Activated T-cell treated with anti-CD3 and anti-CD28 coated beads for 24 hours (primary cell): ENCODE measurements around the gene OR52R1.
"Not testable (repeated sequence)": the region's sequence is repeated elsewhere in the genome, so short reads cannot be mapped to it uniquely, and the experiment has no call there.

Experiments used
- DNase-seq: peaks from one replicate; pipeline ENCODE4 v3.0.0-alpha.2; 2020; ENCODE audit warnings: low read depth

Gene OR52R1

GRCh38 chr11:4804280-4804679, at the start of gene OR52R1:
TSS of gene OR52R1 (minus strand) at chr11:4804380. CDS start at chr11:4804380, 0 bp downstream.
- no peak for DNase-seq

DNA sequence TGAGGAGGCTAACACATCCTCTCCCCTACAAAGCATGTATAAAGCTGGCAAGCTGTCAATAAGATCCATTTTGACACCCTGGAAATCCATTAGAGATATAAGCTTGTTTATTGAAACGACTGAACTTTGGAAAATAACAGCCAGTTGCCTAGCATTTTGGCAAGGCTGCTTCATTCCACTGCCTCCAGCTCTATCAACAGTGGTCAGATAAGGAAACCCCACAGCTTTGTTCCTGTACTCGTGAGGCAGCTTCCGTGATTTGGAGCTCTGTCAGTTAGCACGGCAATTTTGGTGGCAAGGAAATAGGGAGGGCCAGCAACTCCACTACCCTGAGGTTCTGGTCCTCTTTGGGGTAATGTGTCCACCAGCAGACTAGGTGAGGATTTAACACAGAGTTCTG, 46.9 kb upstream of the OR52R1 start:
- no peak for DNase-seq

- DNase-seq = no peak
Observed at GRCh38 chr11:4848908-4849532, 44.8 kb upstream of the OR52R1 start, which contains the start of gene OR51S1. TSS of gene OR51S1 (minus strand) at chr11:4849208. CDS start at chr11:4849208, 0 bp downstream.

DNA sequence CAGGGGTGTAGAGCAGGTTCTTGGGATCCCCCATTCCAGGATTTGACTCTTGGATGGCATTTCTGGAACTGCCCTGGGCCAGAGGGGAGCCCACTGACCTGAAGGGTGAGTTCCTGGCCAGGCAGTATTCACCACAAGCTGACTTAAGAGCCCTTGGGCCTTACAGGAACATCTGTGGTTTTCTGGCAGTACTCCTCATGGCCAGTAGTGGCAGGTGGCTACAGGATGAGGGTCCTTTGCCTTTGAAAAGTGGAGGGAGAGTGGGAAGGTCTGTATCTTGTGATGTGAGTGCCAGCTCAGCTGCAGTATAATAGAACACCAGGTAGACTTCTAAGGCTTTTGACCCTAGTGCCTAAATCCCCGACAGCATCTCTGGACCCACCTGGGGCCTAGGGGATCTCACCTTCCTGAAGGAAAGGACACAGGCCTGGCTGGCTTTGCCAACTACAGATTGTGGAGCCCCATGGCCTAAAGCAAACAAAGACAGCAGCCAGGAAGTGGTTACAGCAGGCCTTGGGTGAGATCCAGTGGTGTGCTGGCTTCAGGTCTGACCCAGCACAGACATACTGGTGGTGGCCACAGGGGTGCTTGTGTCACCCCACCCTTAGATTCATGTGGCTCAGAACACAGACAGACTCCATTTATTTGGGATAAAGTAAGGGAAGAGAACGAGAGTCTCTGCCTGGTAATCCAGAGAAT, 35.8 kb upstream of the OR52R1 start:
- DNase-seq = no peak

DNA sequence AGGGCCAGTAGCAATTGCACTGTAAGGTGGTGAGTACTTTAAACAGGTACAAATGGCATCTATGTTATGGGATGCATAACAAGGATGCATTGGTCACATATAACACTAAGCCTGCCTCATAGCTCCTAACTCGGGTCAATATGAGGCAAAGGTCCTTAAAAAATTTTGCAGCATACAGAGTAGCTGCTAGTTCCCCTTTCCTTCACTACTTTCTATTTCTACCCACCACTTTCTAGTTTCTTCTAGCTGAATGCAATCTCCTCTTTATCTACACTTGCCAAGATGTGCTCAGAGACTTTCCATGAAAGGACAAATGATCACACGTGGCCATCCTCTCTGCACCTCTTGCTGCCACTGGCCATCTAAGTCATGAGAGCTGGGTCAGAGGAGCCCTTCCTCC, 26.7 kb upstream of the OR52R1 start:
- DNase-seq = no peak

GRCh38 chr11:4830346-4830745, 26.2 kb upstream of the OR52R1 start:
- no peak for DNase-seq

DNA sequence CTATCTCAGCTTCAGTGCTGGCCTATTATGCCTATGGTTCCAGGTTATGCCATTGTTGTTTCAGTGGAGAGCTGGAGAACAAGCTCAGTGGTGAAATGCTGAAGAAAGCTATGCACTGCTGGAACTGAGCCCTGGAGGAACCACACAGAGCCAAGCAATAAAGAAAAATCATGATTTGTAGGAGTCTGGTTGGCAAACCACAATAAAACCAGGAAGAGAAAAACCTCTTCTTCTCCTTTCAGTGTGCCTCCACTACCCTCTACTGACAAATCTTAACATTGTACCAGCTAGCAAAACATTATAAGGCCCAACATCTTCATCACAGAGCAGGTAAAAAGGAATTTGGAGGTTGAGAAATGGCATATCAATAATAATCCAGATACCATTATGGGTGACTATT, 22.2 kb upstream of the OR52R1 start:
- DNase-seq = no peak

DNA sequence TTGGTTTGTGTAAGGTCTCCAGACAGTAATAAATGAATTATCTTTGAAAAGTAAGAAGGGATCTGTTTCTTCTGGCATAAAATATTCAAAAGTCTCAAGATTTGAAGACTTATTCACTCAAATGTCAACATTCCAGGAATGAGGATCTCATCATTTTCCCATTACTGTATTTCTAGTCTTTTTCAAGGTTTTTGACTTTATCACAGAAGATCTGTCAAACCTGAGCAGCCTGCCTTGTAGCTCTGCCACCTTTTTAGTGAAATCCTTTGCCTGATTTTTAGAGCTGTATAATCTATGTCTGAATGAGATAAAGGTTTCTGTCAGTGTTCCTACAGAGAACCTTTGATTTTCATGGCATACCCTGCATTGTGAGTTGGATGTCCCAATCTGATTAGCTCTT, 21.0 kb upstream of the OR52R1 start:
- DNase-seq = no peak

- DNase-seq = no peak
Observed at GRCh38 chr11:4821021-4821420, 16.8 kb upstream of the OR52R1 start, which contains the start of gene OR51F2. TSS of gene OR51F2 (plus strand) at chr11:4821321. CDS start at chr11:4821422, 101 bp downstream.

GRCh38 chr11:4809246-4809645, 5.1 kb upstream of the OR52R1 start:
- no peak for DNase-seq

GRCh38 chr11:4808476-4808875, 4.3 kb upstream of the OR52R1 start:
- DNase-seq = no peak

DNA sequence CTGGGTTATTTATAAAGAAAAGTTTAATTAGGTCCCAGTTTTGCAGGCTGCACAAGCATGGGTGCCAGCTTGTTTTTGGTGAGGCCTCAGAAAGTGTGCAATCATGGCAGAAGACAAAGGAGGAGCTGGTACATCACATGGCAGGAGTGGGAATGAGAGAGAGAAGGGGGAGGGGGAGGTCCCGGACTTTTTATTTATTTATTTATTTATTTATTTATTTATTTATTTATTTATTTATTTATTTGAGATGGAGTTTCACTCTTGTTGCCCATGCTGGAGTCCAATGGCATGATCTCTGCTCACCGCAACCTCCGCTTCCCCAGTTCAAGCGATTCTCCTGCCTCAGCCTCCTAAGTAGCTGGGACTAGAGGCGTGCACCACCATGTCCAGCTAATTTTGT, 2.9 kb downstream of the OR52R1 start:
- not testable (repeated sequence) for DNase-seq

DNA sequence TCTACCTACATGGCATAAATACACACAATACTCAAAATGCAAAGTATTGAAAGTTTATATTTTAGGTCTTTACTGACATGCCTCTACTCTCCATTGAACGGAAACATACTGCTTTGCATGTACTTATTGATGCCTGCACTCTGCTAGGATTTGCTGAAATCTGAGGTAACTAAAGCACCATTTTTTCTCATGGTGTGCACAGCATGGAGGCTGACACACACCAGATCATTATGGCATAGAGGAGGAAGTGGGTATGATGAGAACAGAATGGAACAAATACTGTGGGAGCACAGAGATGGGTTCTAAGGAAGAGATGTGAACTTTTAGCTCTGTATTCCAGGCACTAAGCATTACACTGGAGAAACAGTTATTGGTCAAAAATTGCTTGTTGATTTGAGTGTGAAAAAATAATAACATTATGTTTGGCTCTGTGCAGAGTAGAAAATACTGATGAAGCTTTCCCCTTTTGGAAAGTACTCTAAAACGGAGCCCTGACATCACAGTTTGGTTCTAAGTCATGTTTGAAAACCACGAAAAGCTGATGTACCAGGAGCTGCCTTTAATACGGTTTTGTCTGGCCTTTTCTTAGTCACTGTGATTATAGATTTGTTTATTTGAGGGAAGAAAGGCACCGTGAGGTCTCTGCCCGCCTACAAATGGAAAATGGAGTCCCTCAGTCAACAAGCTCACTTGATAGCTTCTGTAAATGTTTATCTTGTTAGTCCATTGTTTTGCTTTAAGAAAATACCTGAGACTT, 5.6 kb downstream of the OR52R1 start:
- no peak for DNase-seq

GRCh38 chr11:4797206-4797605, 7.0 kb downstream of the OR52R1 start:
- no peak for DNase-seq

GRCh38 chr11:4782454-4782853, 21.7 kb downstream of the OR52R1 start:
- DNase-seq = no peak

- DNase-seq = no peak
Observed at GRCh38 chr11:4769838-4770237, 34.3 kb downstream of the OR52R1 start, which contains the start of gene OR51F1. TSS of gene OR51F1 (minus strand) at chr11:4769938. CDS start at chr11:4769938, 0 bp downstream.

DNA sequence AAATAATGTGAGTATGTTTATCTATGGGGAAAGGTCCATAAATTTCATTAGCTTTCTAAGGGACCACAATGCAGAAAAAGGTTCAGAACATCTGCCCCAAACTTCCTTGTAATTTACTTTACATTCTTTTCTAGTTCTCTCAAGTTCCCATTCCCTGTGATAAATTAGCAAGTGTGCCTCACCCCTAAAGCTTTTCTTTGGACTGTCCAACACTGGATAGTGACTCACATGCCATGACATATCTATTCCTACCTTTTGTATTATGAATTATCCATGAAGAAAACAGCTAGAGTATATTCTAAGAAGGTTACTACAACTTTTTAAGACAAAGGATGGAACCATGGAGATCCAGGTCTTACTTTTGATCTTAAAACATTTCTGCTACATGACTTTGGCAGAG, 36.1 kb downstream of the OR52R1 start:
- DNase-seq = no peak

DNA sequence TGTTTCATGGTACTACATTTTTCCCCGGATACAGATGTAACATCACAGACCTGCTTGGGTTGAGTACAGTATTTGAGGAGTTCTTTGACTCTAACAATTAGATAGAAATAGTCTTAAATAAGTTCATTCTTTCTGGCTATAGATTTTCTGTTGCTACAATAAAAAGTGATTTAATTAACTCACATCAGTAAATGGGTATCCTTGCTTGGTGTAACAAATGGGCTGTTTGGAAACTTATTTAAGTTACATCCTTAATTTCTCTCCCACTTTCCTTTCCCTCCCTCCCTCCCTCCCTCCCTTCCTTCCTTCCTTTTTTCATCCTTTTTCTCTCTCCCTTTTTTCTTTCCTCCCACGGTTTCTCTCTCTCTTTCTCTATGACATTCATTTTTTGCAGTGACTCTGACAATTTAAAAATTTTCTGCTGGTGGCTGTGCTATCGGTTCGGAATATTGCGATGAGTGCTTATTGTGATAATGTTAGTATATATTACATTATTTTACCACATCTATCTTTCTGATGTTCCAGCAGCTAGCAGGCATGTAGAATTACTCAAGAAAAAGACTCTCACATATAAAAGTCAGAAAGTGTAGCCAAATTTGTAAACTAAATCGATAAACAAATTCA, 37.6 kb downstream of the OR52R1 start:
- DNase-seq = no peak

- no peak for DNase-seq
Observed at GRCh38 chr11:4763096-4763495, 41.1 kb downstream of the OR52R1 start.
